DMS 273 (cell line): ENCODE data around the gene MARK3.
"Not testable (repeated sequence)": the region's sequence is repeated elsewhere in the genome, so short reads cannot be mapped to it uniquely, and the experiment has no call there.

Source experiments
- DNase-seq: peaks from one replicate; lab custom pipeline; 2025; ENCODE audit not compliant: unreplicated experiment; lab: John Stamatoyannopoulos, UW

Gene MARK3

DNA sequence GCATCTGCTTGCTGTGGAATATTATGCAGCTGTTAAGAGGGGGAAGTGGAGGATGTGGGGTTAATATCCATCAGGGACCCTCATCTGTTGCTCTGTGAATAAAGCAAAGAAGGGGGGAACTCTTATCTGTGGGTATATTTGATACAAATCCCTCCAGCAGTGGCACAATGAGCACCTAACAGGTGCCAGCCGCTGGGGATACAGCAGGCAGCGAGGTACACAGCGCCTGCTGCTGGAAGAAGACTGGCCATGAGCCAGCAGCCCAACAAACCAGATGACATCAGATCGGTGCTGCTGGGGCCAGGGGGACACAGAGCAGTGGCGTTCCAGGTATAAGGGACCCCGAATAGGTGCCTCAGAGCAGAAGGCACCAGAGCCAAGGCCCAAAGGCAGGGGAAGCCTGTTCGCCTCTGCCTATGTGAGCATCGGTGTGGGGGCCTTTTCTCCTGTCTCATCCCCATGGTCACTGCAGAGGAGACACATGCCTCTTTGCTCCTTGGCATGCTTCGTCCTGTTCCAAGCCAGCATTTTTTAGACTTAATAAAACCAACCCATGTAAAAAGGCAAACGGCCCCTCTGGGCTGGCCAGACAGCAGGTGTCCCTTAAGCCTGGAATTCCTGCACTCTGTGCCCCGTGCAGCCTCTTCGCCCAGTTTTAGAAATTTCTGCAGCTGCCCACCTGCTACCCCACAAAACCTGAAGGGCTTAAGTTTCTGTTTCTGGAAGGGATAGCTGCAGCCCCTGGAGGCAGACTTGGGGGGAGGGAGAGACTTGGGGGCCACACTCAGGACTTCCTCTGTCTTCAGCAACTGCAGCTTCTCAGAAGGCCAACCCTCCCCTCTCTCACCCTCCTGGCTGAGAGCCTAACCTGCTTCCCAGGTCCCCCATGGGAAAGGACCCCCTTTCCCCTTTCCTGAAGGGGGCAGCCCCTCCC lies 139.1 kb downstream of the MARK3 start:
- DNase-seq: peak; percentile 32

DNA sequence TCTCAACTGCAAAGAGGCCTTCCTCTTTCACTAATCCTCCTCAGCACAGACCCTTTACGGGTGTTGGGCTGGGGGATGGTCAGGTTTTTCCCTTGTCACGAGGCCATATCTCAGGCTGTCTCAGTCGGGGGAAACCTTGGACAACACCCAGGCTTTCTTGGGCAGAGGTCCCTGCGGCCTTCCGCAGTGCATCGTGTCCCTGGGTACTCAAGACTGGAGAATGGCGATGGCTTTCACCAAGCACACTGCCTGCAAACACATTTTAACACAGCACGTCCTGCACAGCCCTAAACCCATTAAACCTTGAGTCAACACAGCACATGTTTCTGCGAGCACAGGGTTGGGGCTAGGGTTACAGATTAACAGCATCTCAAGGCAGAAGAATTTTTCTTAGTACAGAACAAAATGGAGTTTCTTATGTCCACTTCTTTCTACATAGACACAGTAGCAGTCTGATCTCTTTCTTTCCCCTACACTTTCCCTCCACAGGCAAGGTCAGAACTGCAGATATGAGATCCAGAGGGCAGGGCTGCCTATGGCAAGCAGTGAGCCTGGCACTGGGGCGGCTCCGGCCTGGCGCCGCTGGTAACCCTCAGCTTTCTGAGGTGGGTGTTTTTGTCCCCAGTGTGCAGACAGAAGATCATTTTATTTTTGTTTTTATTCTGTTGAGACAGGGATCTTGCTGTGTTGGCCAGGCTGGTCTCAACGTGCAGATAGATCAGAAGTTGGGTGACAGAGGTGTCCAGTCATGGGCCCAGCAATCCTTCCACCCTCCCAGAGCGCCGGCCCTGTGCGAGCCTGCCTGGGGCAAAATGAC lies 140.4 kb downstream of the MARK3 start:
- DNase-seq: not testable (repeated sequence)

DNA sequence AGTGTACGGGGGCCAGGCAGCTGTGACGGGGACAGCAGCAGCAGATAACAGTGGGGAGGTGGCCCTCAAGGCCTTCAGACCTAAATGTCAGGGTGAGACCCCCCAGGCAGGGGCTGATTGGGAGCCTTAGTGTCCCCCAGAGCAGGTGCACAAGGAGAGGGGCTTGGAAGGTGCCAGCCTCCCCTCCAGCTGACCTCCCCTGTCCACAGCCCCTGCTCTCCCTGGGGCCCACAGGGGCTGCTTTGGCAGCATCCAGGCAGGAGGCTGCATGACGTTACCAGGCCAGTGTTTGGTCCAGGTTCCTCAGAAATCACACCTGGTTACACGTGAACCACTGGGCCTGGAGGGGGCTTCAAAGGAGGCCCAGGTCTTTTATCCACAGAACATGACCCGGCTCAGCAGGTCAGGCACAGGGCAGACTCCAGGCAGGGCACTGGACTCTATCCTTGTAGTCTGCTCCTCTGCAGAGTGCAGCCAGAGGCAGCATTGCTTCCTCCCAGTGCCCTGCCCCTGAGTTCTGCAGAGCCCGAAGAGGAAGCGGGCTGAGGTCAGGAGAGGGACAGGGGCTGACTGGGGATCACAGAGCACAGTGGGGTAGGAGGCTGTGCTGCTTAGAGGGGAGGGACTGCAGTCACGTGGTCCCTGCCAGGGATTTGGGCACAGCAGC lies 141.2 kb downstream of the MARK3 start:
- no peak for DNase-seq

DNA sequence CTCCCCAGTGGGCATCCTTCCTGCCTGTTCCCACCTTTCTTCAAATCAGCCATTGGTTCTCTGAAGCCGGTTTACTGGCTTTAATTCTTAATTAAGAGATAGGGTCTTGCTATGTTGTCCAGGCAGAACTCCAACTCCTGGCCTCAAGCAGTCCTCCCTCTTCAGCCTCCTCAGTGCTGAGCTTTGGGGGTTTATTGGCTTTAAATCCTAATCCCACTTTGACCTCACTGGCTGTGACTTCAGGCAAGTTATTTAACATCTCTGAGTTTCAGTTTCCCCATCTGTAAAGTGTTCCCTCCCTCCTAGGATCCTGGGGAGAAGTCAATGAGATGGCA lies 141.7 kb downstream of the MARK3 start:
- no peak for DNase-seq

DNA sequence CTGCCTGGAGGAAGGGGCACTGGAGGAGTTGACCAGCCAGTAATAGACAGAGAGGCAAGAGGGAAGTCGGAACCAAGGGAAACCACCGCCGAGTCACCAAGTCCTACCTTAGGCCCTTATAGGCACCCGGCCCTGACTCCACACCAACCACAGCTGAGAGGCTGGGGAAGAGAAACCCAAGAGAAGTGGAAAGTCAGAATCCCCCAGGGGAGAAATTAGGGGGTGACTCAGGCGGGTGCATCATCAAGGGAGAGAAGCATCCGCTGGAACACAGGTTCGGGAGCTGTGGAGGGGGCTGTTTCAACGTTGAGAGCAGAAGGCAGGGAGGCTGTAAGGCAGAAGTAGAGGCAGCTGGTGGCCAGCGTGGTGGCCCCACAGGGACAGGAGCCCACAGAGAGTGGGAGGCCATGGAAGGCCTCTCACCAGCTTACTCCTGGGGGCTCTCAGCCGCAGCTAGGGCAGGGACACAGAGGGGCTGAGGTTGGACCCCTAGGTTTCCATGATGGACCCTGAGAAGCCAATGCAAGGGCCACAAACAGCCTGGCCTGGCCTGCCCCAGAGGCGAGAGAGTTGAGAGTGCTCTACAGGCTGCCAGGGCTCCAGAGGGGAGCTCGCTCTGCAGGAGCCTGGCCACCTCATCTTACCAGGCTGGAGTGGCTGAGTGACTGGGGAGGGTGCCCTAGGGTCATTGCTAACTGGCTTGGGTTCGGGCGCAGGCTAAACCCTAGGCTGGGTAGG lies 142.4 kb downstream of the MARK3 start:
- peak; percentile 57 for DNase-seq

DNA sequence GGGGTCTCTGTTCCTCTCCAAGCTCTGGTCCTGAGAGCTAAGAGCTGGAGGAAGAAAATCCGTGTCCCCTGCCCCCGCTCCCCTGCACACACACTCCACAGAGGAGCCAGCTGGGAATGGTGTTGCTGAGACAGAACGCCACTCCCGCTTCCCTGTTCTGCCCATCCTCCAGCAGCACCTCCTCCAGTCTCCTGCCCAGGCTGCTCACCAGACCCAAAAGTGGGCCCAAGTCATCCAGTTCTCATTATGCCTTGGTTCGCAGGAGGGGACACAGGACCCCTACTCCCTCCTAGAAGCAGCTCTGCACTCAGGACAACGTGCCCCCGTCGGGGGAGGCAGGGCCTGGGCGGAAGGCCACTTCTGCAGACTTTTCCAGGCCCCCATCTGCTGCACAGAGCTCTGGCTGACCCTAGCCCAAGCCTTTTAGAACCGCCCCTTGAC lies 143.0 kb downstream of the MARK3 start:
- DNase-seq: peak; percentile 77

DNA sequence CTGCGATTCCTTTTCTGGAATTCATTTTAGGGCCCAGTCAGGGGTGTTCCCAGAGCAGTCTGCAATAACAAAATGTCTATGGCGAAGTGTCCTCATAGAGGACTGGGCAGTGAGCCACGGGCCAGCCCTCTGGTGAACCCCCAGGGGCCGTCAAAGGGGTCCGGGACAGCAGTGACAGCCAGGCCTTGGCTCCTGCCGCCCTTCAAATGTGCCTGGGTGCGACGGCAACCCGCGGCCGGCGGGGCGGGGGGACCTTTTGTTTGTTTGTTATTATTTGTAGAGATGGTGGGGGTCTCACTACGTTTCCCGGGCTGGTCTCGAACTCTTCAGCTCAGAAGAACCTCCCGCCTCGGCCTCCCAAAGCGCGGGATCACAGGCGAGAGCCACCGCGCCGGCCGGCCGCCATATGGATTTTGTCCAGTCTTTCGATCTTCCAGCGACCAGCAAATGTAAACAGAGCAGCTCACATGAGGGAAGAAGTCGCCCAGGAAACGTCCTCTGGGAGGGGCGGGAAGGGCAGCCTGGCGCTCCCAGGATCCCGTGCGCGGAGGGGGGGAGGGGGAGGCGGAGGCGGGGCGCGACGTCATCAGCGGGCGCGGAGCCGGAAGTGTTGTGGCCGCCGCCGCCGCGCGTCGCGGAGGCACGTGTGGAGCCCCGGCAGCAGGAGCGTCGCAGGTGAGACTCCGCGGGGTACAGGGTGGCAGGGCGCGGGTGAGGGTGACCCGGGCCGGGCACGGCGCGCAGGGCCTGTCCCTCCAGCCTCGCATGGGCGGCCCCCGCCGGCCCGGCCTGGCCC lies 143.6 kb downstream of the MARK3 start, which contains the start of gene TRMT61A:
Gene TRMT61A, plus strand, starts transcription at position 610 of the 796 bp plus-strand sequence. CDS start 783 bp downstream, outside the sequence.
- DNase-seq: peak; percentile 96

DNA sequence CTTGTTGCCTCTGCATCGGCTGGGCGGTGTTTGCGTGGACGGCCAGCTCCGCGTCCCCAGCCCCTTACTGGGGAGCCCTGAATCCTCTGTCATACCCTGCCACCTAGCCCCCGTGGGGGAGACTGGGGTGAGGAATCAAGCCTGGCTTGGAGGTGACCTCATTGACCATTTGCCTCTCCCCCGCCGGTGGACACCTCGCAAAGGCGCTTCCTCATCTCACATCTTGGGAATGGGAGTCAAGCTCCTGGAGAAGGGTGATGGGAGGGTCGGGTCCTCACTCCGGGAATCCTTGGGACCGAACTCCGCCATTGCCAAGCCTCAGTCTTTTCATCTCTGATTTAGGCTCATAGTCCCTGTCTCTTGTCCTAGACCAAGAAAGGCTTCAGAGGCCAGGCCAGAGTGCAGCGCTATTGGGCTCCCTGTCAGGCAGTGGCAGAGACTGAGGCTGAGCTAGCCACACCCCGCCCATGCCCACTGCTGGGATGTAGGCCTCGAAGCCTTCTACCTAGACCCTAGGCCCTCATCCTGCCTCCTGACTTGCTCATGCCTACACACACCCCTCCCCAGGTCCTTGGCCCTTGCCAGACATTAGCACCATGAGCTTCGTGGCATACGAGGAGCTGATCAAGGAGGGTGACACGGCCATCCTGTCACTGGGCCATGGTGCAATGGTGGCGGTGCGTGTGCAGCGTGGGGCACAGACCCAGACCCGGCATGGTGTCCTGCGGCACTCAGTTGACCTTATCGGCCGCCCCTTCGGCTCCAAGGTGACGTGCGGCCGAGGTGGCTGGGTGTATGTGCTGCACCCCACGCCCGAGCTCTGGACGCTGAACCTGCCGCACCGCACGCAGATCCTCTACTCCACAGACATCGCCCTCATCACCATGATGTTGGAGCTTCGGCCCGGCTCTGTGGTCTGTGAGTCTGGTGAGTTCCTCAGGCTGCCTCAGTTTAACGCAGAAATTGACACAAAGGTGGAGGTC lies 144.5 kb downstream of the MARK3 start:
- no peak for DNase-seq

DNA sequence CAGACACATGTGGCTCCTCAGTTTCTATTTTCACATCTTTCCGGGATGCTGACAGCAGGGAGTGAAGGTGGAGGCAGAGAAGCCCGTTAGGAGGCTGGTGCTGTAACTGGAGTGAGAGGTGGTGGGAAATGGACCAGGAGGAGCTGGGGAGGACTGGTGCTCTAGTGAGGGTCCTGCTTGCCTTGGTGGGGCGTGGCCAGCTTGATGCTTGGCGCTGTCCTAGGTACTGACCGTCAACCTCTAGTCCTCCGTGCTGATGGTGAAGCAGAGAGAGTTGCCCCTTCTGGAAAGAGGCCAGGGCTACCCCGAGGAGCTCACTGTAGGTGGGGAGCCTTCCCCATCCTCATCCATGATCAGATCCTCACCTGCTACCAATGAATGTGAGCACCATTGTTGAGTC lies 145.2 kb downstream of the MARK3 start:
- DNase-seq: no peak

DNA sequence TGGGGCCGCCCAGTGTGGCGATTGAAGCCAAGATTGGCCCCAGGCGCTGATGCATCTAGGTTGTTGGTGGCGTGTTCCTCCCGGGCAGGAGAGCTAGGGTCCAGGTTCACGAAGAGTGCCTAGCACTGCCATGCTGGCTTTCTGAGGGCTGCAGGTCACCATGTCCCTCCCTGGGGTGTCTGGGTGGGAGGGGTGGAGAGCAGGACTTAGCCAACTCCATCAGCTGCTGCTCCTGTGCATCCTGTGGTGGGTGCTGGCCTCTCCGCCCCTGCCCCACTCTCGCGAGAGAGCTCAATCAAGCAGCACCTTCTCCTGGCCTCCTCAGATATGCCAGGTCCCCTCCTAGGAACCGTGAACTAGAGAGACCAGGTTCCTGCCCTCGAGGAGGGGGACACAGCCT lies 145.6 kb downstream of the MARK3 start:
- DNase-seq: no peak

DNA sequence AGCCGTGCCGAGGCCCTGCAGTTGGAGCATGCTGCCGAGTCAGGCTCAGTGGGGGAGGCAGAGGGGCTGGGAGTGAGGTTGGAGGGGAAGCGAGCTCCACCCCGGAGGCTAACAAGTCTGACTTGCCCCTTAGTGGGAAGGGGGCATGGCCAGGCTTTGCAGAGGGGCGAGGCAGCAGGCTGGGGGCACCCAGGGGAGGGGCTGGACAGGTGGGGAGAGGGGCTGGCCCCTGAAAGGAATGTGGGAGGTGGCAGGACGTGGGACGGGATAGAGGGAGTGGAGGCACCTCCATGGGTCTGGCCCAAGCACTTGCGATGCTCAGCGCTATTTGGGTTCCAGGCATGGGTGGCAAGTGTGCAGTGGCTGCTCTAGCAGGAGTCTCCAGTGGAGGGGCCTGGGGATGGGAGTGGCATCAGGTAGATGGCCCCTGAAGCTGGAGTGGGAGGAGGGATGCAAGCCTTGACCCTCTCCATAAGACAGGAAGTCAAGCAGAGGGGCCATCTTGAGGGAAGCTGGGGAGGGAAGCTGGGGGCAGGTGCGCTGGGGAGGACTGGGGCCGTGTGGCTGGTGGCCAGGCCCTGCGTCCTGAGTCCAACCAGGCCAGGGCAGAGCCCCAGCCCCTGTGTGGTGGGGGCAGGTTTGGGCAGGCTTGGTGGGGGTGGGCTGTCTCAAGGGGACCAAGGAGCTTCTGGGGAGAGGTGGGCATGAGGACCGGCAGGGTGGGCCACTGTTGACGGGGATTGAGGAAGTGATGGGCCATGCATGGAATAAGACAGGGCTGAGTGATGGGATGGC lies 146.4 kb downstream of the MARK3 start:
- DNase-seq: no peak

DNA sequence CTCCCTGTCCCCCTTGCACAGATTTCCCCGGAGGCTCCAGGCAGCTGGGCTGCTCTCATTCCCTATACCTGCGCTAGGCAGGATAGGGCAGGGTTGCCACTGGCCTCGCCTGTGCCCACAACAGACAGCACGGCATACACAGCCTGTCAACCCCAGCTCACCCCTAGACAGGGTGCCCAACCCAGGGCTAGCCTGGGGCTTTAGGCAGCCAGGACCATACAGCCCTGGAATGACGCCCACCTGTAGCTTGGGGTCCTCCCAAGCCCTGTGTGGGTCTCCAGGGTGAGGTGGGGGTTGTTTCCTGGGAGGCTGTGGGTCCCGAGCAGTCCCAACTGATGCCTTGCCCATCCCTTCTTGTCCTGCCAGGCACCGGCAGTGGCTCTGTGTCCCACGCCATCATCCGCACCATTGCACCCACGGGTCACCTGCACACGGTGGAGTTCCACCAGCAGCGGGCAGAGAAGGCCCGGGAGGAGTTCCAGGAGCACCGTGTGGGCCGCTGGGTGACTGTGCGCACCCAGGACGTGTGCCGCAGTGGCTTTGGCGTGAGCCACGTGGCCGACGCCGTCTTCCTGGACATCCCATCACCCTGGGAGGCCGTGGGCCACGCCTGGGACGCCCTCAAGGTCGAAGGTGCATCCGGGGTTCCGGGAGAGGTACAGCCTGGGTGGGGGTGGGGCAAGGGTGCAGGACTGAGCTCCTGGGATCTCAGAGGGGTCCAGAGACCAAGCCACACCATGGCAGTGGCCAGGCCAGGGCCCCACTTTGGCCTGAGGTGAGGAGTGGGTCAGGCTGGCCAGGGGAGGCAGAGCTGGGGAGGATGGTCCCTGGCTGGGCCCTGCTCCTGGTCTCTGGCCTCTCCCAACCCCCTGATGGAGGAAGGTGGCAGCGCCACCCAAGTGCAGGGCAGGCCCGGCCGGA lies 147.3 kb downstream of the MARK3 start:
- DNase-seq: no peak

DNA sequence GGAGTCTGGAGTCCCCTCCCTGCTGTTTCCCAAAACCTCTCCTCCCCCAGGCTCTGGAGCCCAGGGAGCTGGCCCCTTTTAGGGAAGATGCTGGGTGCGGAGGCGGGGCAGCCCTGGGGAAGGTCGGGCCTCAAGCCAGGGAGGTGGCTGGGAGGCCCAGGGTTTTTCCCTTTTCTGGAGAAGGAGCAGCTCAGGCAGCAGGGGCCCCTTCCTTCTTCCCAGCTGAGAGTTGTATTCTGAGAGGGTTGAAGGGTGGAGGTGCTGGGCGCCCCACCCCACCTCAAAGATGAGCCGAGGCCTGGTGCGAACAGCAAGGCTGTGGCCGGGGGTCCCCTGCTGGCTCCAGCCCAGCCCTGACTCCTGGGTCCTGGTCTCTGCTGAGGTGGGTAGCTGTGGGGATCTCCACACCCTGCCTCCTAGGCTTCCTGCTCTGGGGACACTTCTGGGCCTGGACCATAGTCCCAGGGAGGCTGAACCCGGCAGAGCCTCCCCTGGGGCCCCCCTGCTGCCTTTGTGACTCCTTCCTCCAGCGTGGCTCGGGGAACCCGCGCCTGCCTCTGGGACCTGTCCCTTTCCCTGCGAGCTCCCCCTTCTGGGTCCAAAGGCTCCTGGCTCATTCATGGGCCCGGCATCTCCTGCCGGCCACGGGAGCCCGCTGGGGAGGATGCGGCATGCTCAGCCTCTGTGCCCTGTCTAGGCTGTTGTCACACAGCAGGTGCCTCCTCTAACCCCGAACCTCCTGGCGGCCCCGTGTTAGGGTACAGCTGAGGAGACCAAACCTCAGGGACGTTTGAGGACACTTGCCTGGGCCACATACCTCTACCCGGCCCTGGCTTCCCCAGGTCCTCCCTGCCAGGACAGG lies 148.2 kb downstream of the MARK3 start:
- DNase-seq: no peak

DNA sequence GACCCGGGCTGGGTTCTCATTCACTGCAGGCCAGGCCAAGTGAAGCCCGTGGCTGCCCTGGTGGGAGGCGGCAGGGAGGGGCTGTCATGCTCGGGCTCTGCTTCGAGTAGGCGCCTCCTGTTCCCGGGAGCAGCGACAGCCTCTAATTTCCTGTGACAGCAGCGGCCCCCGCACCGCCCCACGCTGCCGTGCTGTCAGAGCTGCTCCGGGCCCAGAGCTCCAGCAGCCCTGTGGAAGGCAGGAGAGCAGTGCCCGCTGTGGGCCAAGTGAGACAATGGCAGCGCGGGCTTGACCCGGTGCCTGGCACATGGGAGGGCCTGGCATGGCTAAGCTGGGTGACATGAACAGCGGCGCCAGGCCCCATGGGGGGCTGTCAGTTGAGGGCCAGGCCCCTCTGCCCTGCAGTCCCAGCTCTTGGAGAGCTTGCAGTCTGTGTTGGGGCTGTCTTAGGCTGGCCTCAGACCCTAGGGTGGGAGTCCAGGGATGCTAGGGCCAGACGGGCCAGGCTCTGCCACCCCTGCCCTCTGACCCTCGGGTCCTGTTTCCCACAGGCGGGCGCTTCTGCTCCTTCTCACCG lies 148.9 kb downstream of the MARK3 start:
- no peak for DNase-seq

DNA sequence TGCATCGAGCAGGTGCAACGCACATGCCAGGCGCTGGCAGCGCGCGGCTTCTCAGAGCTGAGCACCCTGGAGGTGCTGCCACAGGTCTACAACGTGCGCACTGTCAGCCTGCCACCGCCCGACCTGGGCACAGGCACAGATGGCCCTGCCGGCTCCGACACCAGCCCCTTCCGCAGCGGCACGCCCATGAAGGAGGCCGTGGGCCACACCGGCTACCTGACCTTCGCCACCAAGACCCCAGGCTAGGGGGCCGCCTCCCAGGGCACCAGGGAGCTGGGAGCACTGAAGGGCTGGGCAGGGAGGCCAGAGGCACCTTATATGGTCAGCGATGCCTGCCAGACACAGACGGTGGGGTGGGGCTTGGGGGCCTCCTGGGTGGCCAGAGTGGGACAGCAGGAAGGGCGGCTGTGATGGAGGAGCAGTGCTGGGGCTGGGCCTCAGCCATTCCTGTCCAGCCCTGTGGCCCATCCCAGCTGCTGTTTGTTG lies 149.4 kb downstream of the MARK3 start:
- DNase-seq: peak; percentile 37
